GM18517 (cell line): ENCODE measurements around the gene DEK.

ENCODE experiments used
- ATAC-seq: cut with Tn5 transposase; IDR thresholded peaks from one replicate; pipeline ENCODE4 v1.9.1; 2021; ENCODE audit warnings: mild to moderate bottlenecking, moderate library complexity; ENCODE audit not compliant: unreplicated experiment

Gene DEK

DNA sequence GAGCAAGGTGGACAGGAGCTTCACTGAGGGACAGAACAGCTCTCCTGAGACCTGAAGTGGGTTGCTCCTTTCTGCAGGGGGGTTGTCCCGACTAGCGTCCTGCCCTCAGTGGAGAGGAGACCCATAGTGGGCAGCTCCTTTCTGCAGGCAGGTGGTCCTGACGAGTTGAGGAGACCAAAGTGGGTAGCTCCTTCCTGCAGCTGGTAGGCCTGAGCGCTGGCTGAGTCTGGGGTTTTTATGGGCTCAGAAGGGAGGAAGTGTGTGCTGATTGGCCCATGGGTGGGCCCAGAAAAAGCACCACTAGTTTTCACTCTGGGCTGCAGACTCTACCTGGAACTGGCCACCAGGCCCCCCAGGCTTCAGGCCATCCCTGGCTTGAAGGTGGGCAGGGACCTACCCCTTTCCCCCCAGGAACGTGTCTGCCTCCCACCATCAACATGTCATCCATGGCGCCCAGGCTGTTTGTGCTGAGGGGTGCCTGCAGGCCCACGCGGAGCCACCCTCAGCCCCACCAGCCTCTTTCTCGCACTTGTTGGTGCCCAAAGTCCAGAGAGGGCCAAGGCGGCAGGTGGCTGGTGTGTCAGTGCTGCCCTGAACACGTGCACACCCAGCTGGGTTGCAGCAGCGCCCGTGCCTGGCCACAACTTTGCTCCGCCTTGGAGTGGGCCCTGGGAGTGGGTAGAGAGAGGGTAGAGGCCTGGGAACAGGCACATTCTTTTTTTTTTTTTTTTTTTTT is 1.6 kb upstream of the DEK start:
- ATAC-seq = no peak

DNA sequence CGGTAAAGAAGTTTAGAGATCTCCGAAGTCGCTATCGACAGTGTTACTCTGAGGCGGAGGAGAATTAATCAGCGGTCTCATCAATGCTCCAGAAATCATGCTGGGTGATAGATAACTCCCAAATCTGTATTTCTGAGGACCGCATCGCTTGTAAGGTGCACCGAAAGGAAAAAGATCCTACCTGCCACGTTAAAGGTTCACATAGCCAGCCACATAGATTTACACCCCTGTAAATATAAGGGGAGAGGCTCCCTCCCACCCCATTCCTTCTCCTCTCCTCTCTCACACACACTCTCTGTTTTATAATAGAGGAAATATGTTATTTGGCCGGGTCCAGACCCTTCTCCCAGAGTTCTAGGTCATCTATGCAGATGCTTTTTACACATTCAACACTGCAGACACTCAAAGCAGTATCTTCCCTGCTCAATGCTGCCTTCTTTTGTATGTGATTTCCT is 620 bp upstream of the DEK start:
- ATAC-seq = no peak

DNA sequence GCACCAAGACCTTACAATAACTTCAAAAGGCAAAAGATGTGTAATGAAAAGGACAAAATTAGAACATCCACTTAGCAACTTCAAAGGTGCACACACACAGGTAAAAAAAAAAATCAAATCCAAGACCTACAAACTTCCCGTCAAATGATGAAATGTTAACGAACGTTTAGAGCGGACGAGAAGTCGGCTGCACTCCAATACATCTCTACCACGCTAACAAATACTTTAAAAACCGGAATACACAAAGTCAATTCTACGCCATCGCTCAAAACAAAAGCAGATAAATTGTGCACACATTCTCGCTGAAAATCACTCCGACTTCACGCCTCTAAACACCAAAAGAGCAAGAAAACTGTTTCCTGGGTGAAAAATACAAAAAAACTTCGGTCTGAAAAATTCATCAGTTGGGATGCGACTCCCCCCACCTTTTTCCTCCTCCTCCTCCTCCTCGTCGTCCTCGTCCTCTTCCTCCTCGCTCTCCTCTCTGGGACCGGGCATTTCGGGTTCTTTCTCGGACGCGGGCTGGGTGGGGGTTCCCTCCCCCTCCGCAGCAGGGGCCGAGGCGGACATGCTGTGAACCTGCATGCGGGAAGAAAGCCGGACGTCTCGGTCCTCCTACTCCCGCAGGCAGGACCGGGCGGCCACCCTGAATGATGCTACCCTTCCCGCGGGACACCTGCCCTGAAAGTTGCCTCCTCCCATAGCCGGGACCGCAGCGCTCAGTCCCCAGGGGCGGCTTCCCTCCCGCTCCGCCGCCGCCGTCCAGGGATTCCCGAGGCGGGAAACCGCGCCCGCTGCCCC is 712 bp downstream of the DEK start:
- no peak for ATAC-seq

DNA sequence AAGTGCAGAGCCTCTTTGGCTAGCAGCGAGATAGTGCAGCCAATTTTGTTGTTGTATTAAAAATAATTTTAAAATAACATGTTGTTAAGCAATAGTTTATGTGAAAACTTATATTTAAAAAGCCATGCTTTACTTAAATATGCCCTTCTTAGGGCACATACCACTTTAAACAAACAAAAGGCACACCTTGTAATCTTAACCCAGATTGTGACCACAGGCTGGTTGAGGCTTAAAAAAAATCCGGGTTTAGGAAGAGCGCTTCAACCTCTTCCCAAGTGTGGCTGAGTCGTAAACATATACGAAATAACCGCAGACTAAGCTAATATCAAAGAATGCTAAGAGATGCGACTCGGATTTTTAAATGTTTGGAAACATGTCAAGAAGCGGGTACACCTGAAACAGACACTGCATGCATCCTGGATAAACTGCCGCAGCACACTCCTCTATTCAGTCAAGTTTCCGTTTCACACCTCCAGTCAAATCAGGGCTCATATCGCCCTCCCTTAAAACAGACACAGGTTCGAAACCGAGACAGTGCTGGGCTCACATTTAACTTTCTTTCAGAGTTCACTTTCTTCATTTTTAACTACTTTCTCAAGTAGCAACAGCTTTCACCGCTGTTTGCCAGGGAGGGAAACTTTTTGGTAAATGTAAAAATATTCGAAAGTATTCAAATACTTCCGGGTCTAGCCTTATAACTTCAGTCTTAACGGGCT is 1.5 kb downstream of the DEK start:
- peak; percentile 75 for ATAC-seq

DNA sequence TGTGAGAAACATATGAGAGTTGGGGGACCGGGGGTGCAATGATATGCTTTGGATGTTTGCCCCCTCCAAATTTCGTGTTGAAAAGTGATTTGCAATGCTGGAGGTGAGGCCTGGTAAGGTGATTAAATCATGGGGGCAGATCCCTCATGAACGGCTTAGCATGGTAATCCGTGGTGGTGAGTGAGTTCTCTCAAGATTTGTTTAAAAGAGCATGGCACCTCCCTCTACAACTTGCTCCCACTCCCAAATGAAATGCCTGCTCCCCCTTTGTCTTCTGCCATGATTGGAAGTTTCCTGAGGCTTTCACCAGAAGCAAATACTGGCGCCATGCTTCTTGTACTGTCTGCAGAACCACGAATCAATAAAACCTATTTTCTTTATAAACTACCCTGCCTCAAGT is 2.5 kb downstream of the DEK start:
- no peak for ATAC-seq

DNA sequence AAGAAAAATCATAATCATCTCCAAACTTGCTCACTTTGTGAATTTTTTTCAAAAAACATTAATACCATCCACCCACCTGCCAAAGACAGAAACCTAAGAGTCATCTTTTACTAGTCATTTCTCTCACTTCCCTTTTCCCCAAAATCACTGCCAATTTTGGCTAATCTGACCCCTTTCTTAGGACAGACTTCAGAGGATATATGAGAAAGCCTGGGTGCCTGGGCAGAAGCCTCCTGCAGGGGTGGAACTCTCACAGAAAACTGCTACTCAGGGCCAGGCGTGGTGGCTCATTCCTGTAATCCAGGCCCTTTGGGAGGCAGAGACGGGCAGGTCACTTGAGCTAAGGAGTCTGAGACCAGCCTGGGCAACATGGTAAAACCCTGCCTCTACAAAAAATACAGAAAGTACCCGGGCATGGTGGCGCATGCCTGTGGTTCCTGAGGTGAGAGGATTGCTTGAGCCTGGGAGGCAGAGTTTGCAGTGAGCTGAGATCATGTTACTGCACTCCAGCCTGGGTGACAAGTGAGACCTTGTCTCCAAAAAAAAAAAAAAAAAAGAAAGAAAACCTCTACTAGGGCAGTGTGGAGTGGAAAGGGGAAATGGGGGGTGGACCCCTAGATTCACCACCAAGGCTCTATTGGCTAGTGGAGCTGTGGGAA is 3.8 kb downstream of the DEK start:
- ATAC-seq = peak; percentile 50

DNA sequence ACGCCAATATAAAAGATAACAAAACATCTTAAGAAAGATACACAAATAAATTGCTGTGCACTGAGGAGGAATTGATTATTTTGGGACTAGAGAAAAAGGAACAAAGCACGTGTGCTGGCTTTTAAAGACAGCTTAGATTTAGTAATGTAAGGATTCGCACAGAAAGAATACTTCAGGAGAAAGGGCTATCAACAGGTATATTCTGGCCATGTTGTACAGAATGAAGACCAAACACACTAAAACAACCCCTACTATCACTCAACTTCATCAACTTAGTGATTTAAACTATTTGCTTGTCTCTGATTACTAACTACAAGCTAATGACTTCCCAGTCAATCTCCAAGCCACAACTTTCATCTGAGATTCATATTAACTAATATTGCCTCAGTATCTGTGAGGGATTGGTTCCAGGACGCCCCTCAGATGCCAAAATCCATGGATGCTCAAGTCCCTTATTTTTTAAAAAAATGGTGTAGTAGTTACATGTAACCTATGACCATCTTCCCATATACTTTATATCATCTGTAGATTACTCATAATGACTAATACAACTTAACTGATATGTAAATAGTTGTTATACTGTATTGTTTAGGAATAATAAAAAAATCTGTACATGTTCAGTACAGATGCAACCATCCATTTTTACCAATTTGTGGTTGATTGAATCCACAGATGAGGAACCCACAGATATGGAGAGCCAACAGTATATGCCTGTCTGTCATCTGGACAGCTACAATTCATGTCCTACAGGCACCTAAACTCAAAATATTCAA is 4.5 kb downstream of the DEK start:
- ATAC-seq = no peak

DNA sequence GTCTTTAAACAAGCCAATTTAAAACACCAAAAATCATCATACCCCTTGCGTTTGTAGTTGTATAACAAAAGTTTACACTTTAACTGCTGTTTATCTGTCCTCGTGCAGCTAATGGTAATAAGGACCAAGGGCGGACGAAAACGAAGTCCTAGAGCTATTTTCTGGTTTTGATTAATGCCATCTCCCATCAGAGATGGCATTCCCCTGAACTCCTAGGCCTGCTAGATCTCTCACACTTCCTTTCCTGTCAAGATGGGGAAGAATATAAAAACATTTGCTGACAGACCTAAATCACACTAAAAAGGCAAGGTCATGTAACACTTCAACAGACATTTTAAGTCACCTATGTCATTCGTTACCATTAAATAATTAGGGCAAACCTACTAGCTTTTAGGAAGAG is 9.5 kb downstream of the DEK start:
- no peak for ATAC-seq

DNA sequence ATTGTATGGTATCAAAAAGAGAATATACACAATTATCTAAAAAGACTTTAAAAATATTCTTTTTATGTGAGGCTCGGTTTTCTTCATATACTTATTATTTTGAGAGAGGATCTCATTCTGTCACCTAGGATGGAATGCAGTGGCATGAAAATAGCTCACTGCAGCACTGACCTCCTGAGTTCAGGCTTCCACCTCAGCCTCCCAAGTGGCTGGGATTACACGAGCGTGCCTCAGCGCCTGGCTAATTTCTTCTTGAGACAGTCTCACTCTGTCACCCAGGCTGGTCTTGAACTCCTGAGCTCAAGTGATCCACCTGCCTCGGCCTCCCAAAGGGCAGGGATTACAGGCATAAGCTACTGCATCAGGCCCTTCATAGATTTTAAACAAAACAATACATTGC is 10.7 kb downstream of the DEK start:
- no peak for ATAC-seq

DNA sequence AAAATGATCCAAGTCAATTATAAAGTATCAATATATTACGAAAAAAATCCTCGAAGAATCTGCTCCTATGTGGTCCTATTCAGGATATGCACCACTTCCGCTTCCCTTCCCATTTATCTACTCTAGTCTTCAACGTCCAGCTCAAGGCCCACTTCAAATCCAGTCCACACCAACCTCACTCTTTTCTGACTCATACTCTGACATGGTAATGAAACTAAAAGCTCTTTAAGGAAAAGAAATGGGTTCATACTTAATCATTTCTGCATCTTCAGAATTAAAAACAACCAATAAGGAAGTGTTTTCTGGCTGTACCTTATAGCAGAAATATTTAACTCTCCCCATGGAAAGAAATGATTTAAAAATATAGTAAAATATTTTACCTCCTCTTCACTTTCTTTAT is 15.1 kb downstream of the DEK start:
- ATAC-seq = no peak

DNA sequence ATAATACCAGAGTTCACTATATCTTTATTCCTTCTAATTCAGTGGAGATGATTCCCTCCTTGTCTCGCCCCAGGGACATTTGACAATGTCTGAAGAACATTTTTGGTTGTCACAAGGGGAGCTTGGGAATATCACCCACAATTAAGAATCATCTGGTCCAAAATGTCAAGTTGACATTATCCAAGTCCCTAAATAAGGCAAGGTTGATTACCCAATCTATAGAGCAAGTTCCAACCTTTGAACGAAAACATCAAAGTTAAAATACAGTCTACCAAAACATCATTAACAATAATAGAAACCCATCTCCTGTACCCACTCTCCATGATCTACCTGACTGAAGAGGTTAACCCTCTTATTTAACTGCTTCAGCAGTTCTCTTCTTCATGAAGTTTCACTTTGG is 15.6 kb downstream of the DEK start:
- no peak for ATAC-seq

DNA sequence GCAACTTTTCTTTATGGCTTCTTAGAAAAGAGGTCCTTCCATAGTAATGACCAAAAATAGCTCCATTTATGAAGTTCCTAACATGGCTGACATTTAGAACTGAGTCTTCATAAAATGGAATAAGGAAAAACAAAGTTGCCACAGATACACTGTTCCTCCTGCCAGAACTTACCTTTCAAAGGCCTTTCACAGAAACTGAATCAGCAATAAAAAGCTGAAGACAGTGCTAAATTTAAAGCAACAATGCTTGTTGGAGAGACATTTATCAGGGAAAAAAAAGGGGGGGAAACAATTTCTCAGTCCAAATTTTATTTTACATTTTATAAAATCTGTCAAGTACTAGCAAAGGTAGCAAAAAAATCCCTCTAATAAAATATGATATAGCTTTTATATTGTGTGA is 17.3 kb downstream of the DEK start:
- ATAC-seq = no peak

DNA sequence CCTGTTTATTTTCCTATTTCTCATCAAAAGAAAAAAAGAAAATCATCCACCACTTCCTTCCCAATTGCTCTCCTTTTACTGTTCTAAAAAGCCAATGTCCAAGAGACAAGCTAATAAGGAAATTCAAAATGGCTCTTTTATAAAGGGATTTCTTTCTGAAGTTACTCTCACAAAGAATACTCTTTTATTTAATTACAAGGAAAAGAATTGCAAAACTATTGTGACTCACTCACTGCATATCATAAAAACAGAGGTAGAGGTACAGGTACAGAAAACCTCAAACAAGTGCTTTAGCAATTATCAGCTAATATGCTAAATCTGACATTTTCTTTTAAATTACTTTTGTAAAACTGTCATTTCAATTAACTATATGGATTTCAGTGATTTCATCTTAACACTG is 18.1 kb downstream of the DEK start:
- no peak for ATAC-seq

DNA sequence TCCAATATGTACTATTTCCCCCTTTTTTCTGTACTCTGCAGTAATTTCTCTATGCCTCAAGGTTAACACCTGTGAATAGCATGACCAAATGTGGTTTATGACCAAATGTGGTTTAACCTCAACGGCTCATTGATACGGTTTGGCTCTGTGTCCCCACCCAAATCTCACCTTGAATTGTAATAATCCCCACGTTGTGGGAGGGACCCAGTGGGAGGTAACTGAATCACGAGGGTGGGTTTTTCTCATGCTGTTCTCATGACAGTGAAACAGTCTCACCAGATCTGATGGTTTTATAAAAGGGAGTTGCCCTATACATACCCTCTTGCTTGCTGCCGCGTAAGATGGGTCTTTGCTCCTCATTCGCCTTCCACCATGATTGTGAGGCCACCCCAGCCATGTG is 18.7 kb downstream of the DEK start:
- ATAC-seq = no peak

DNA sequence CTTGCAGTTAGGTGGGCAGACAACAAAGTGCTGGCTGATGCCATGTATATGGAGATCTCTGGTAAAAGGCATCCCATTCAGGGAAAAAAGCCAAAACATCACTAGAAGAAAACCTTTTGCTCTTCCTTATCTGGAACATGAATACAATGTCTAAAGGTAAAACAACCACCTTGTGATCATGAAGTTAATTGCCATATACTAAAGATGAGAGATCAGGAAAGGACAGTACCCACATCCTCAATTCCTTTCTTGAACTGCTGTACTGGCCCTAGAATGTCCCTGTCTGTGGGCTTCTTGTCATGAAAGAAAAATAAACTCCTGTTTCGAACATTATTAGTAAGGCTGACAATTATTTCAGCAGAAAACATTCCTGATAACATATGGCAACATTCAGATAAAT is 19.3 kb downstream of the DEK start:
- no peak for ATAC-seq

DNA sequence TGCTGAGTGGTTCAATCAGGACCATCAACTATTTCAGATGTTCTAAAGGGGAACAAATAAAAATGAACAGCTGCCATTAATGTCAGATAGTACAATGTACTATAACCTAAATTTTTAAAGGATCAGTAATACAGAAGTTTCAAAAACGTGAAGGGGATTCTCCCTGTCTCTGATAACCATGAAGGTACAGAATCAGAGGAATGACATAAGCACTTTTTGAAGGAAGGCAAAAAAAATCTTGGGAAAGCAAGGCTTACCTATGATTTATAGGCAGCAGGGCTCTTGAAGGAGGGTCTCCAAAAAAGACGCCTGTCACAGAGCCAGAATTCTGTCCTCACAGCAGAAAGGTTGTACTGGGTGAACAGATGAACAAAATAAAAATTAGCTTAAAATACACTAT is 20.1 kb downstream of the DEK start:
- no peak for ATAC-seq

DNA sequence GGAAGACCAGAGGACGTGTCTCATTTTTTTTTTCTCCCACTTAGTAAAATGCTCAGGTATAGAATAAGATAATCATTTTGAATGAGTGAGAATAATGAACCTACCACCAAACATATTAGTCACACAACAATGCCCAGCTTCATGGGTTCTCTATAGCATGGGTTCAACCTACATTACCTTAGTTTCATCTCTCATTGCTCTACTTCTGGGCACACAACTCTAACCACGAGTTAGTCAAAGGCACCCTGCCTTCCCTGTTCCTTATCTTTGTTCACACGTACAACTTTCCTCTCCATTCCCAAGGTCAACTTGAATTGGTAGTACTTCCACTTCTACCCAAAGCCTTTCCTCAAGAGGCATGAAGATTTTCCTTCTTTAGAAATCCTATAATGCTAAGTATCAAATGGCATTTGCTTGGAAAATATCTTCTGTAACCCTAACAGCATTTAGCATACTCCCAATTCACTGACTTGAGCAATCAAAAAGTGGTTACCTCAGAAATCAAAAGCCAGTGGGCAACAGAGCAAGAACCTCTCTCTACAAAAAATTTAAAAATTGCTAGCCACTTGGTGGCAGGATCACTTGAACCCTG is 20.9 kb downstream of the DEK start:
- no peak for ATAC-seq

DNA sequence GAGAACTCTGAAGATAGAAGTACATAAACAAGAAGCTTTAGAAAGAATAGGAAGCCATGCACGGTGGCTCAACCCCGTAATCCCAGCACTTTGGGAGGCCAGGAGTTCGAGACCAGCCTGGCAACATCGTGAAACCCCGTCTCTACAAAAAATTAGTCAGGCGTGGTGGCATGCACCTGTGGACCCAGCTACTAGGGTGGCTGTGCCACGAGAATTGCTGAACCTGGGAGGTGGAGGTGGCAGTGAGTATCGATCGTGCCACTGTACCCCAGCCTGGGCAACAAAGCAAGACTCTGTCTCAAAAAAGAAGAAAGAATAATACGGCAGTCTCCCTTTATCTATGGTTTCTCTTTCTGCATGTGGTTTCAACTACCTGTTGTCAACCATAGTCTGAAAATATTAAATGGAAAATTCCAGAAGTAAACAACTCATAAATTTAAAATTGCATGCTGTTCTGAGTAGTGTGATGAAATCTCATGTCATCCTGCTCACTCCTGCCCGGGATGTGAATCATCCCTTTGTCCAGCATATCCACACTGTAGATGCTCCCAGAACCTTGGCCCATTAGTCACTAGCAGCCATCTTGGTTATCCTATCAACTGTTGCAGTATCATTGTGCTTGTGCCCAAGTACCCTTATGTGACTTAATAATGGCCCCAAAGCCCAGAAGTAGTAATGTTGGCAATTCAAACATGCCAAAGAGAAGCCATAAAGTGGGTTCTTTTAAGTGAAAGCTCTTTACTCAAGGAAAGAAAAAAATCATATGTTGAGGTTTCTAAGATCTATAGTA is 22.1 kb downstream of the DEK start:
- ATAC-seq = no peak
